ENCODE results near the gene RAB44. TPM values are rescaled to one million over a fixed set of nuclear protein-coding genes. Genes with fewer than 3 reads are reported as not detected.
A peak's percentile ranks its signal among the peaks of the same experiment; 100 is the strongest.

Gene RAB44
- total RNA-seq, 5 donors from 2014 or later (not counting 1 experiment from before 2014, with no cell fraction given): 0.06 to 0.35 (median 0.09) TPM; not detected in 1

DNA sequence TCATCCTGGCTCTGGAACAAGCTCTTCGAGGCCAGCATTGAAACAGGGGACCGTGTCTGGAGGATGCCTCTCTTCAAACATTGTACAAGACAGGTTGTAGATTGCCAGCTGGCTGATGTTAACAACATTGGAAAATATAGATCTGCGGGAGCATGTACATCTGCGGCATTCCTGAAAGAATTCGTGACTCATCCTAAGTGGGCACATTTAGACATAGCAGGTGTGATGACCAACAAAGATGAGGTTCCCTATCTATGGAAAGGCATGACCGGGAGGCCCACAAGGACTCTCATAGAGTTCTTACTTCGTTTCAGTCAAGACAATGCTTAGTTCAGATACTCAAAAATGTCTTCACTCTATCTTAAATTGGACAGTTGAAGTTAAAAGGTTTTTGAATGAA is 22.7 kb upstream of the RAB44 start:
- Histone ChIP-seq H3K9me3 (no peaks in the 10 kb centered on the region), H3K27me3 (replicated peaks in 1 of 2; ENCODE audit: control insufficient read depth in 2 of 2, extremely low read depth in 1 of 2, insufficient read depth in 2 of 2, low read length in 1 of 2) (peaks cover 0 to 14% of the 10 kb centered on the region in 2 experiments), H3K36me3 (ENCODE audit: control insufficient read depth in 2 of 2, extremely low read depth in 1 of 2, insufficient read depth in 1 of 2, low read length in 1 of 2) (no peaks in the 10 kb centered on the region), H3K27ac (ENCODE audit: low read length) (no peak overlapping the region), H3K4me3 (ENCODE audit: control insufficient read depth in 1 of 2, extremely low read depth in 1 of 2, low read length in 1 of 2) (no peak overlapping the region), H3K4me1 (ENCODE audit: control insufficient read depth in 1 of 2, extremely low read depth in 1 of 2, insufficient read depth in 2 of 2, low read length in 2 of 2) (peaks cover 6 to 26% of the 10 kb centered on the region in 2 experiments)
- H3K9me3 Mint-ChIP-seq: no peaks in the 10 kb centered on the region
- no peak for DNase-seq
- H3K4me1 Mint-ChIP-seq: peaks cover 20 to 26% (median 22%) of the 10 kb centered on the region in 3 donors
- CTCF ChIA-PET: no interaction called here
- POLR2A ChIA-PET: no interaction called here
- H3K27ac Mint-ChIP-seq: no peak overlapping the region
- no peak for ATAC-seq (replicated peaks in 1 of 4)
- H3K36me3 Mint-ChIP-seq: no peaks in the 10 kb centered on the region
- no peak overlapping the region for H3K4me3 Mint-ChIP-seq
- 81% methylated on average over 3 of the region's 7 CpGs for WGBS (ENCODE audit: insufficient coverage)
- no peaks in the 10 kb centered on the region for H3K27me3 Mint-ChIP-seq

GRCh38 chr6:36676141-36677058 is 21.2 kb upstream of the RAB44 start:
- H3K27ac Mint-ChIP-seq: peak overlapping the region; percentile 78 to 80
- no peak overlapping the region for H3K27ac ChIP-seq (ENCODE audit: low read length)
- H3K9me3 Mint-ChIP-seq: no peaks in the 10 kb centered on the region
- DNase-seq: no peak
- no peaks in the 10 kb centered on the region for H3K36me3 ChIP-seq (ENCODE audit: control insufficient read depth in 2 of 2, extremely low read depth in 1 of 2, insufficient read depth in 1 of 2, low read length in 1 of 2)
- WGBS (ENCODE audit: insufficient coverage): 14% methylated on average over 1 of the region's 4 CpGs
- no peak overlapping the region for H3K4me3 ChIP-seq (ENCODE audit: control insufficient read depth in 1 of 2, extremely low read depth in 1 of 2, low read length in 1 of 2)
- CTCF ChIA-PET: interaction anchor here in 1 of 2 donors (0.6 to 0.7 kb wide), 2 partner anchors 68 to 105 kb away, joined by 3 read pairs; no protein-coding TSS in a partner anchor
- H3K27me3 ChIP-seq (replicated peaks in 1 of 2; ENCODE audit: control insufficient read depth in 2 of 2, extremely low read depth in 1 of 2, insufficient read depth in 2 of 2, low read length in 1 of 2): peaks cover 0 to 16% of the 10 kb centered on the region in 2 experiments
- H3K4me1 ChIP-seq (ENCODE audit: control insufficient read depth in 1 of 2, extremely low read depth in 1 of 2, insufficient read depth in 2 of 2, low read length in 2 of 2): peaks cover 11 to 36% of the 10 kb centered on the region in 2 experiments
- H3K4me1 Mint-ChIP-seq: peaks cover 32 to 35% (median 34%) of the 10 kb centered on the region in 3 donors
- H3K4me3 Mint-ChIP-seq: peak overlapping the region in 1 of 3 donors; percentile 96
- no peaks in the 10 kb centered on the region for H3K9me3 ChIP-seq
- H3K36me3 Mint-ChIP-seq: no peaks in the 10 kb centered on the region
- H3K27me3 Mint-ChIP-seq: no peaks in the 10 kb centered on the region
- ATAC-seq (replicated peaks in 1 of 4): no peak
- POLR2A ChIA-PET: interaction anchor here (0.6 kb wide), 2 partner anchors 70 to 750 kb away, joined by 3 to 4 read pairs; no protein-coding TSS in a partner anchor

GRCh38 chr6:36677059-36677749 is 20.4 kb upstream of the RAB44 start:
- Mint-ChIP-seq H3K27me3 (no peaks in the 10 kb centered on the region), H3K36me3 (no peaks in the 10 kb centered on the region), H3K27ac (peak overlapping the region; percentile 78 to 80), H3K4me1 (peaks cover 34 to 35% (median 35%) of the 10 kb centered on the region in 3 donors), H3K9me3 (no peaks in the 10 kb centered on the region), H3K4me3 (peak overlapping the region; percentile 68 to 96 (median 74))
- ChIA-PET POLR2A (interaction anchor here in 1 of 2 donors (0.6 kb wide), 1 partner anchor 749 kb away, joined by 4 read pairs; no protein-coding TSS in a partner anchor), CTCF (no interaction called here)
- no peaks in the 10 kb centered on the region for H3K9me3 ChIP-seq
- no peak overlapping the region for H3K4me3 ChIP-seq (ENCODE audit: control insufficient read depth in 1 of 2, extremely low read depth in 1 of 2, low read length in 1 of 2)
- peak overlapping the region; percentile 35 for H3K27ac ChIP-seq (ENCODE audit: low read length)
- no peak for DNase-seq
- peaks cover 0 to 20% of the 10 kb centered on the region in 2 experiments for H3K27me3 ChIP-seq (replicated peaks in 1 of 2; ENCODE audit: control insufficient read depth in 2 of 2, extremely low read depth in 1 of 2, insufficient read depth in 2 of 2, low read length in 1 of 2)
- no peak for ATAC-seq (replicated peaks in 1 of 4)
- 77% methylated on average over 3 of the region's 7 CpGs for WGBS (ENCODE audit: insufficient coverage)
- no peaks in the 10 kb centered on the region for H3K36me3 ChIP-seq (ENCODE audit: control insufficient read depth in 2 of 2, extremely low read depth in 1 of 2, insufficient read depth in 1 of 2, low read length in 1 of 2)
- peaks cover 11 to 37% of the 10 kb centered on the region in 2 experiments for H3K4me1 ChIP-seq (ENCODE audit: control insufficient read depth in 1 of 2, extremely low read depth in 1 of 2, insufficient read depth in 2 of 2, low read length in 2 of 2)

GRCh38 chr6:36677753-36678487 is 19.7 kb upstream of the RAB44 start:
- Mint-ChIP-seq H3K9me3 (no peaks in the 10 kb centered on the region), H3K4me3 (peak overlapping the region; percentile 68 to 96 (median 74)), H3K36me3 (no peaks in the 10 kb centered on the region), H3K27ac (peak overlapping the region; percentile 78 to 80), H3K4me1 (peaks cover 40 to 42% (median 42%) of the 10 kb centered on the region in 3 donors), H3K27me3 (no peaks in the 10 kb centered on the region)
- DNase-seq (peak in 1 of 35 experiments; percentile 47), ATAC-seq (replicated peaks in 1 of 4) (no peak)
- Histone ChIP-seq H3K9me3 (no peaks in the 10 kb centered on the region), H3K27me3 (replicated peaks in 1 of 2; ENCODE audit: control insufficient read depth in 2 of 2, extremely low read depth in 1 of 2, insufficient read depth in 2 of 2, low read length in 1 of 2) (peaks cover 0 to 26% of the 10 kb centered on the region in 2 experiments), H3K4me3 (ENCODE audit: control insufficient read depth in 1 of 2, extremely low read depth in 1 of 2, low read length in 1 of 2) (no peak overlapping the region), H3K4me1 (ENCODE audit: control insufficient read depth in 1 of 2, extremely low read depth in 1 of 2, insufficient read depth in 2 of 2, low read length in 2 of 2) (peaks cover 11 to 44% of the 10 kb centered on the region in 2 experiments), H3K36me3 (ENCODE audit: control insufficient read depth in 2 of 2, extremely low read depth in 1 of 2, insufficient read depth in 1 of 2, low read length in 1 of 2) (no peaks in the 10 kb centered on the region), H3K27ac (ENCODE audit: low read length) (peak overlapping the region; percentile 35)
- 11% methylated on average over 6 of the region's 10 CpGs for WGBS (ENCODE audit: insufficient coverage)
- POLR2A ChIA-PET: interaction anchor here (0.5 to 0.6 kb wide), 2 partner anchors 70 to 82 kb away, joined by 4 to 7 read pairs; no protein-coding TSS in a partner anchor
- CTCF ChIA-PET: interaction anchor here in 1 of 2 donors (1.0 kb wide), 1 partner anchor 63 kb away, joined by 3 read pairs; no protein-coding TSS in a partner anchor

- Mint-ChIP-seq H3K27ac (peak within 1 kb of the TSS; percentile 80 to 82), H3K4me1 (peaks cover 44 to 48% (median 48%) of the 10 kb centered on the region in 3 donors), H3K4me3 (peak within 1 kb of the TSS; percentile 85 to 96 (median 89)), H3K36me3 (peaks cover 5% of the 10 kb centered on the region), H3K9me3 (no peaks in the 10 kb centered on the region), H3K27me3 (no peaks in the 10 kb centered on the region)
- ChIA-PET POLR2A (interaction anchor here in 1 of 2 donors (0.5 to 0.6 kb wide), 2 partner anchors 70 to 755 kb away, joined by 3 to 4 read pairs; no protein-coding TSS in a partner anchor), CTCF (interaction anchor here in 1 of 2 donors (0.6 to 1.0 kb wide), 2 partner anchors 64 to 190 kb away, joined by 3 to 7 read pairs; no protein-coding TSS in a partner anchor)
- ATAC-seq (replicated peaks in 1 of 4) (peak; percentile 49 to 65 (median 59)), DNase-seq (peak; percentile 41 to 83 (median 56))
- no peaks in the 10 kb centered on the region for H3K36me3 ChIP-seq (ENCODE audit: control insufficient read depth in 2 of 2, extremely low read depth in 1 of 2, insufficient read depth in 1 of 2, low read length in 1 of 2)
- H3K4me1 ChIP-seq (ENCODE audit: control insufficient read depth in 1 of 2, extremely low read depth in 1 of 2, insufficient read depth in 2 of 2, low read length in 2 of 2): peaks cover 14 to 51% of the 10 kb centered on the region in 2 experiments
- under 1% methylated on average over 63 of the region's 63 CpGs for WGBS (ENCODE audit: insufficient coverage)
- no peaks in the 10 kb centered on the region for H3K9me3 ChIP-seq
- H3K4me3 ChIP-seq (ENCODE audit: control insufficient read depth in 1 of 2, extremely low read depth in 1 of 2, low read length in 1 of 2): peak within 1 kb of the TSS; percentile 74 to 78
- peak within 1 kb of the TSS; percentile 52 for H3K27ac ChIP-seq (ENCODE audit: low read length)
- peaks cover 0 to 24% of the 10 kb centered on the region in 2 experiments for H3K27me3 ChIP-seq (replicated peaks in 1 of 2; ENCODE audit: control insufficient read depth in 2 of 2, extremely low read depth in 1 of 2, insufficient read depth in 2 of 2, low read length in 1 of 2)
Observed at GRCh38 chr6:36678488-36679042, 19.1 kb upstream of the RAB44 start, which contains the start of gene CDKN1A. CDKN1A (plus strand) TSS chr6:36678714; CDS start chr6:36684102, 5,388 bp downstream.
